HG02678 (cell line): ENCODE results near the gene WDR48.

Experiments used
- ATAC-seq: cut with Tn5 transposase; IDR thresholded peaks from one replicate; pipeline ENCODE4 v1.9.1; 2021; ENCODE audit warnings: mild to moderate bottlenecking, moderate library complexity; ENCODE audit not compliant: unreplicated experiment

The WDR48 gene

DNA sequence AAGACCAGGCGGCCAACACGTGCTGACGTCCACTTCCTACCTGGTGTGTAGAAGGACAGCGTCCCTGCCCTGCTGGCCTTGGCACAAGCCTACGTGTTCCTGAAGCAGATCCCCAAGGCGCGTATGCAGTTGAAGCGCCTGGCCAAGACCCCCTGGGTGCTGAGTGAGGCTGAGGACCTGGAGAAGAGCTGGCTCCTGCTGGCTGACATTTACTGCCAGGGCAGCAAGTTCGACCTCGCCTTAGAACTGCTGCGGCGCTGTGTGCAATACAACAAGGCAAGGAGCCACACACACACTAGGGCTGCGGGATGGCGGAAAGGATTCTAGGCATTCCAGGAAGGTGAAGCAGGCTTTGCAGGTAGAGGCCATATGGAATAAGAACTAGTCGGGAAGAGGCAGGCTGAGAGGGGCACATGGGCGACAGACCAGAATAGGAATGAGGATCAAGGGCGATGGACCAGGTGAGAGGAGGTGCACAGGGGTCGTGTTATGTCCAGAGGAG, 85.7 kb downstream of the WDR48 start:
- ATAC-seq: no peak

DNA sequence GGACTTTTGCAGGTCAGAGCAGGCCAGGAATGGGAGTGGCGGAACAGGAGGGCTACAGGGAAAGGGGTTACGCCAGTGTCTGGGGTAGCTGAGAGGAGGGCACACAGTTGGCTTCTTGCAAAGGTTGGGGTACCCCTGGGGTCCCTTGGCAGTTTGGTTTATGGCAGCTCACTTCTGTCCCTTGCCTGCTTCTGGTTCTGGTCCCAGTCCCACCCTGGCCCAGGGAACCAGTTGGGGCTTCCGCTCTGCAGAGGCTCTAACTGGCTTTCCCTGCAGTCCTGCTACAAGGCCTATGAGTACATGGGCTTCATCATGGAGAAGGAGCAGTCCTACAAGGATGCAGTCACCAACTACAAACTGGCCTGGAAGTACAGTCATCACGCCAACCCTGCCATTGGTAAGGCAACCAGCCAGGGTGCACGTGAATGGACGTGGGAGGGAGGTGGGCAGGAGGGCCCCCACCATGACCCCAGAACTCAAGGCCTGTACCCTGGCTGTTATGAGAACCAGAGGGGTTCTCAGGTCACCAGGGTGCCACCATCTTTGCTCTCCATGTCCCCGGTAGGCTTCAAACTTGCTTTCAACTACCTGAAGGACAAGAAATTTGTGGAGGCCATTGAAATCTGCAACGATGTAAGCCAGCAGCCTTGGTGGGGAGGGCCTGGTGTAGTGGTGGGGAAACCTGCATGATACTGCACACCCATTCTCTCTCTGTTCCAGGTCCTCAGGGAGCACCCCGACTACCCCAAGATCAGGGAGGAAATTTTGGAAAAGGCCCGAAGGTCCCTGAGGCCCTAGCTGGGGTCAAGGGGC, 86.4 kb downstream of the WDR48 start:
- ATAC-seq: no peak

- ATAC-seq: no peak
Measured at GRCh38 chr3:39138804-39139415, 87.1 kb downstream of the WDR48 start.

GRCh38 chr3:39139442-39139841, 87.6 kb downstream of the WDR48 start:
- no peak for ATAC-seq

DNA sequence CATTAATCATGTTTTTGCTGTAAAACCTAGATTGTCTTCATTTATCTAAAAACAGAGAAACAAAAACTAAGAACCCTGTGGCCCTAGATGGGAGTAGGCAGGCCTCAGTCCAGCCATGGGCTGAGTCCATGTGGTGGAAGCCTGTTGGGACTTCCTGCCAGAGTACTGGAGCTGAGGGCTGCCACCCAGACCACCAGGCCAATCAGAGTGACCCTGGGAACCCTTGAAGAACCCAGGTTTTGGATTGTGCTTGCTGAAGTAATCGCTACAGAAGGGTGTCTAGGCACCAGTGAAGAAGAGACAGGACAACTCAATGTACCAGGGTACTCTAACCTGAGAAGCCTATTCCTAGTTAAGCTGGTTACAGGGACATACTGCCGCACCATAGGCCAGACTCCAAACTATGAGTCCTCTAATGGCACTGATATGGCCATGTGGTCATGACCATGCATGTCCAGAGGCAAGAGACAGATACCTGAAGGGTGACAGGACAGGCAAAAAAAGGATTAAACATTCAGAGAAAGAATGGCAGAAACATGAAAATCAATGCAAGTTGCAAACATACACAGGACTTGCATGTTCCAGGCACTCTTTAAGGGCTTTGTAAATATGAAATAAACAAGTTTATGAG, 88.6 kb downstream of the WDR48 start:
- ATAC-seq: no peak

- no peak for ATAC-seq
Measured at GRCh38 chr3:39141171-39141995, 89.6 kb downstream of the WDR48 start.

GRCh38 chr3:39142067-39142466, 90.3 kb downstream of the WDR48 start:
- ATAC-seq: no peak

DNA sequence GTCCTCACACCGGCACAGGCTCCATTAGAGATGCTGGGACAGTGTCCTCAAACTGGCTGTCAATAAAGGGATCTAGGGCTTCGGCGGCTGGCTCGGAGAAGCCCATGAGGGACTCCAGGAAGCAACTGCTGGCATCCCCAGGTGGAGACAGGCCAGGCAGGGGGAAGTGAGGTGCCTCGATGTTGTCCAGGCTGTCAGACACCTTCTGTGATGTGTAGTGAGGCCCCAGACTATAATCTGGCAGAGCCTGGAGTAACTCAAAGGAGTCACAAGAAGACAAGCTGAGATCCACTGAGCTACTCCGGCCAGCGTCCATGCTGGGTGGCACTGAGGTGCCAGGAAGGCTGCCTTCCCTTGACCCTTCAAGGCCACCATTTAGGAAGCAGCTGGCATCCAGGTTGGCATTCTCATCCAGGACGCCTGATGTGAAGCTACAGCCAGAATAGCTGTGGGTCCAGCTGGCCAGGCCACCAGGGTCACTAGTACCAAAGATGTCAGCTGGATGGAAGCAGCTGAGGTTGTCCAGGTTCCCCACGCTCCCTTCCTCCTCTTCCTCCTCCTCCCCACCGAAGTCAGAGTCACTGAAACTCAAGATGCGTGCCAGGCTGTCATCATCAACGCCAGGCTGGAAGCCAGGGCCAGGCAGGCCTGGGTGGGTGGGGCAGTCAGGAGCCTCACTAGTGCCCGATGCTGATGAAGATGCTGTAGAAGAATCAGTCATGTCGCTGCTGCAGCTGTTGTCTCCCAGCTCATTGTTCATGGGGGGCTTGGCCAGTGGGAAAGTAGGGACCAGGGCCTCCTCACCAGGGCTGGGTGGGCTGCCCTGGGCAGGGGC, 91.5 kb downstream of the WDR48 start:
- ATAC-seq: no peak

DNA sequence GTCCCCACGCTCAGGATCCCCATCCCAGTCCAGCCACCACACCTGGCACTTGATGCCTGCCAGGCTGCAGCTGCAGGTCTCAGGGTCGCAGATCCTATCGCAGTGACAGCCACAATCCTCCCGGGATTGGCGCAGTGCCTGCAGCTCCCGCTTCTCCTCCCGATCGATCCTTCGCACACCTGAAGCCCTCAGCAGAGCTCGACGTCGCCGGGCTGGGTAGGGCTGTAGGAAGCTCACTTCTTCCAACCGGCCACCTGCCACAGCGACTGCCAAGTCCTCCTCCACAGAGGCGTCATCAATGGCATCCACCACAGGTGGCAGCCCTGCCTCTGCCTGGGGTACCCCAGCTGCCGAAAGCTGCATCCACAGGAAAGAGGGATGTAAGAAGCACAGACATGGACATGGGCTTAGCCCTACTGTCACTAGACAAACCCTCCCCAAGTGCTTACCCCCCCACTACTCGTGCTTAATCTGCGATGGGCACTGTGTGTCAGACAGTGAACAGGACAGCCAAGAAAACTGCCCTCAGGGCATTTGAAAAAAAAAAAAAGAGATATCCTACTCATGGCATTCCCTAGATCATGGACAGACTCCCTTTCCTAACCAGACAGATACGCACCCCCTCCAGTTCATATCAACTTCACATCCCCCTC, 92.4 kb downstream of the WDR48 start:
- ATAC-seq: no peak

- ATAC-seq: no peak
Measured at GRCh38 chr3:39144748-39145380, 93.0 kb downstream of the WDR48 start.

DNA sequence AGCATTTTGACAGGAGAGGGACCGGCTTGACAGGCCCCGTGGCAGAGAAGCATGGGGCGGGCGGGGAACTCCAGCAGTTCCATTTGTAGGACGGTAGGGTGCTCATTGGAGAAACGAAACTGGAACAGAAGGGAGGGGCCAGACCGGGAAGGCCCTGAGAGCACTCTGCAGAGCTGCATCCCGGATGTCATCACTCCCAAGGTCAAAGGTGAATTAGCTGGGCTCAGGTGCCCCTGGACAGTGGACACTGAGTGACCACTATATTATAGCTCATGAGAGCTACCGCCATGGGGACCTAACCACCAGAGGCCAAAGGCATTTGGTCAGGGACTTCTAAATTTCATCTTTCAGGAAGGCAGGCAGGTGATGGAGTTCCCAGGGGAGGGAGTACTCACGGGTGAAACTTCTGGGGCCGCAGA, 94.3 kb downstream of the WDR48 start:
- ATAC-seq: no peak
